ENCODE measurements around the gene LRRC4C. TPM values are rescaled to one million over a fixed set of nuclear protein-coding genes. Genes with fewer than 3 reads are reported as not detected.

Gene LRRC4C
- total and polyA plus RNA-seq, 2 donors (not counting 3 experiments of a cell fraction or from before 2014, with no cell fraction given), result not detected

DNA sequence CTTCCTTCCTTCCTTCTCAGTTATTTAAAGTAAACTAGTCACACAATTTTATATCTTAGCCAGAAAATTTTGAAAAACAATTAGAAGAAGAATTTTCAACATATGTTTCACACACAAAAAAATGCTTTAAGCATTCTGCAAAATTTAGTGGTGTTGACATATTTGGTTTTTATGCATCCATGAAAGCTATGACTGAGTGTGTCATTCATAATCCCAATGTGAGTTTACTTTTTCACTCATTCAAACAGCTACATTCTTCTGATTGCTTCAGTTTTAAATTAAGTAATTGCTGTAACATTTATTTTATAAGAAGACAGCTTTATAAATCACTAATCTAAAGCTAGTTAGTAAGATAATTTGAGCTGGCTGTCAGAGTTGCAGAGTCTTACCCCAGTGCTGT, 453.5 kb downstream of the LRRC4C start:
- H3K9me3 ChIP-seq (replicated peaks; ENCODE audit: control insufficient read depth, insufficient read depth, low read length), result peaks cover 2% of the 10 kb centered on the region
- H3K79me2 ChIP-seq (ENCODE audit: control insufficient read depth, insufficient read depth, low read length), result no peaks in the 10 kb centered on the region
- H3K36me3 ChIP-seq (ENCODE audit: control insufficient read depth in 2 of 2, extremely low read depth in 1 of 2, insufficient read depth in 2 of 2, low read length in 2 of 2), result no peaks in the 10 kb centered on the region
- FAIRE-seq, result no peak
- no peak overlapping the region for H3K4me3 ChIP-seq (replicated peaks in 1 of 3; ENCODE audit: insufficient read depth in 1 of 3, low read depth in 1 of 3, low read length in 3 of 3)
- POLR2A ChIA-PET, result no interaction called here
- no TSS peak for BruUV-seq (replicated peaks)
- H3K4me1 ChIP-seq (ENCODE audit: control insufficient read depth, extremely low read depth, insufficient read depth, low read length), result no peaks in the 10 kb centered on the region
- H4K20me1 ChIP-seq (replicated peaks; ENCODE audit: control insufficient read depth, extremely low read depth, insufficient read depth, low read length), result no peaks in the 10 kb centered on the region
- H2AFZ ChIP-seq (ENCODE audit: low read depth, low read length), result no peak overlapping the region
- H3K9me1 ChIP-seq (replicated peaks; ENCODE audit: control insufficient read depth, extremely low read depth, insufficient read depth, low read length), result no peaks in the 10 kb centered on the region
- TF ChIP-seq EZH2 (IDR thresholded peaks at IDR 0.05; ENCODE audit: borderline replicate concordance, low read depth, low read length, severe bottlenecking) (no peak), FOS (IDR thresholded peaks at IDR 0.05; ENCODE audit: borderline replicate concordance, insufficient read depth, low read length) (no peak), POLR2AphosphoS5 (IDR thresholded peaks at IDR 0.05; ENCODE audit: insufficient read depth, low read depth, low read length) (no peak), MYC (IDR thresholded peaks at IDR 0.05; ENCODE audit: low read depth, low read length) (no peak), JUN (IDR thresholded peaks at IDR 0.05; ENCODE audit: borderline replicate concordance, insufficient read depth, insufficient read length, low read depth) (no peak), GATA2 (IDR thresholded peaks at IDR 0.05; ENCODE audit: insufficient read depth, insufficient read length, low read depth, low read length) (no peak)
- TF ChIP-seq, protein P1, sequence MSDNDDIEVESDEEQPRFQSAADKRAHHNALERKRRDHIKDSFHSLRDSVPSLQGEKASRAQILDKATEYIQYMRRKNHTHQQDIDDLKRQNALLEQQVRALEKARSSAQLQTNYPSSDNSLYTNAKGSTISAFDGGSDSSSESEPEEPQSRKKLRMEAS (IDR thresholded peaks at IDR 0.05; ENCODE audit: insufficient read depth, insufficient read length), result no peak
- dilution Hi-C loops (cut with MboI; ENCODE audit: extremely low pct_ligation_motif_present, low sequenced_read_pairs) (no loop called here), intact Hi-C loops (cut with micrococcal nuclease) (no loop called here)
- H3K27ac ChIP-seq (ENCODE audit: insufficient read depth, low read depth, low read length), result no peak overlapping the region
- no peaks in the 10 kb centered on the region for H3K27me3 ChIP-seq (ENCODE audit: control insufficient read depth in 2 of 2, insufficient read depth in 2 of 2, low read length in 2 of 2)
- DNase-seq (ENCODE audit: low read depth, low spot score), result no peak
- CTCF ChIA-PET, result no interaction called here
- no peak overlapping the region for H3K4me2 ChIP-seq (ENCODE audit: insufficient read depth, low read length)
- H3K9ac ChIP-seq (replicated peaks; ENCODE audit: extremely low read depth, insufficient read depth, low read length), result no peak overlapping the region

Data from endothelial cell of umbilical vein (primary cell).